Testis (tissue), 3 donors: ENCODE results near the gene MEGF10. TPM values are rescaled to one million over a fixed set of nuclear protein-coding genes. Genes with fewer than 3 reads are reported as not detected.
"Not testable (repeated sequence)": the region's sequence is repeated elsewhere in the genome, so short reads cannot be mapped to it uniquely, and the experiment has no call there.

ENCODE experiments used
- DNase-seq: peaks from one replicate; pipeline ENCODE4 v3.0.0-alpha.2; 2019
- H3K27ac ChIP-seq, 2 donors: fragments of 200-600 bp; sonication (generic); one replicate each; pipeline ENCODE4 v1.5.1; 2019
- H3K27me3 ChIP-seq: fragments of 200-600 bp; sonication (generic); one replicate; pipeline ENCODE4 v1.5.1; 2019
- H3K36me3 ChIP-seq: fragments of 200-600 bp; sonication (generic); one replicate; pipeline ENCODE4 v1.5.1; 2017; ENCODE audit warnings: low read depth; ENCODE audit errors: missing control alignments
- H3K4me1 ChIP-seq: fragments of 200-600 bp; sonication (generic); one replicate; pipeline ENCODE4 v1.5.1; 2019
- H3K4me3 ChIP-seq, 2 donors: fragments of 200-600 bp; sonication (generic); one replicate each; pipeline ENCODE4 v1.5.1; 2017 to 2019
- H3K9me3 ChIP-seq: fragments of 200-600 bp; sonication (generic); one replicate; pipeline ENCODE4 v1.5.1; 2017
- CTCF ChIP-seq, 3 experiments: fragments of 450-650 bp in 2 of 3; fragments of 200-600 bp in 1 of 3; sonication (generic) in 1 of 3; IDR thresholded peaks; one replicate each; pipeline ENCODE4 v1.5.1; 2016 to 2019; ENCODE audit warnings: antibody characterized with exemption in 3 of 3, mild to moderate bottlenecking in 2 of 3, moderate library complexity in 1 of 3
- POLR2A ChIP-seq: fragments of 450-650 bp; IDR thresholded peaks from one replicate; pipeline ENCODE4 v1.6.1; 2017; ENCODE audit warnings: antibody characterized with exemption, mild to moderate bottlenecking, moderate library complexity
- WGBS, 2 donors: methylation state at CpG; one replicate each; pipeline ENCODE4 v1.1.5; 2018; 5-methylcytosine and 5-hydroxymethylcytosine counted together
- intact Hi-C: fragments of 100-400 bp; cut with DNase I; formaldehyde crosslinking; loops from one replicate; pipeline ENCODE4 v1.15.1; 2023; ENCODE audit warnings: low total_unique reads
- polyA plus RNA-seq: library from polyadenylated mRNA; stranded (reverse); fragments of 350-450 nt; fragmentation: Illumina TruSeq; extraction: RNeasy Lipid Tissue Mini Kit (QIAGEN cat#74804); gene quantifications from one replicate; pipeline ENCODE4 v1.2.3, GENCODE V29; 2014; ENCODE audit warnings: low read depth, low replicate concordance; ENCODE audit not compliant: insufficient read depth
- total RNA-seq, 2 donors: library from RNA; depleted of rRNA; stranded (reverse); fragments of >200 nt; gene quantifications; one replicate each; pipeline ENCODE4 v1.2.3, GENCODE V29; 2016

Gene MEGF10
- total and polyA plus RNA-seq, 3 donors from 2014 or later, result 2.4 to 5.1 (median 4.6) TPM

- peak; percentile 40 to 76 (median 74) for TF ChIP-seq CTCF (IDR thresholded peaks at IDR 0.05)
- TF ChIP-seq POLR2A, result no peak
- intact Hi-C loops, result no loop called here
- peak; percentile 80 for DNase-seq
- no peak overlapping the region for H3K4me3 ChIP-seq
- no peaks in the 10 kb centered on the region for H3K4me1 ChIP-seq
- H3K9me3 ChIP-seq, result no peaks in the 10 kb centered on the region
- 42 to 50% methylated on average over 7 of the region's 7 CpGs for WGBS, 2 donors
- no peak overlapping the region for H3K27ac ChIP-seq
- H3K36me3 ChIP-seq, result no peaks in the 10 kb centered on the region
- no peaks in the 10 kb centered on the region for H3K27me3 ChIP-seq
Observed at GRCh38 chr5:127313847-127314473, 23.4 kb downstream of the MEGF10 start.

- no peaks in the 10 kb centered on the region for H3K9me3 ChIP-seq
- no peak overlapping the region for H3K4me3 ChIP-seq
- H3K36me3 ChIP-seq, result no peaks in the 10 kb centered on the region
- WGBS, 2 donors, result 96 to 100% methylated on average over 1 of the region's 1 CpG
- H3K27ac ChIP-seq, result no peak overlapping the region
- no peaks in the 10 kb centered on the region for H3K27me3 ChIP-seq
- intact Hi-C loops, result no loop called here
- H3K4me1 ChIP-seq, result no peaks in the 10 kb centered on the region
- DNase-seq, result no peak
- TF ChIP-seq CTCF (IDR thresholded peaks at IDR 0.05) (no peak), POLR2A (no peak)
Observed at GRCh38 chr5:127316011-127316410, 25.4 kb downstream of the MEGF10 start.

GRCh38 chr5:127317385-127317784 lies 26.8 kb downstream of the MEGF10 start:
- 94% methylated on average over 3 of the region's 3 CpGs for WGBS, 2 donors
- intact Hi-C loops, result not testable (repeated sequence)

GRCh38 chr5:127320032-127320965 lies 29.7 kb downstream of the MEGF10 start:
- H3K27me3 ChIP-seq, result no peaks in the 10 kb centered on the region
- no peaks in the 10 kb centered on the region for H3K36me3 ChIP-seq
- no peaks in the 10 kb centered on the region for H3K4me1 ChIP-seq
- 40 to 54% methylated on average over 5 of the region's 5 CpGs for WGBS, 2 donors
- H3K9me3 ChIP-seq, result no peaks in the 10 kb centered on the region
- H3K27ac ChIP-seq, result no peak overlapping the region
- intact Hi-C loops, result no loop called here
- H3K4me3 ChIP-seq, result no peak overlapping the region
- TF ChIP-seq POLR2A (no peak), CTCF (IDR thresholded peaks at IDR 0.05) (no peak)
- DNase-seq, result no peak

More at GRCh38 chr5:127317385-127317784, 26.8 kb downstream of the MEGF10 start:
- H3K36me3 ChIP-seq, H3K9me3 ChIP-seq, H3K4me3 ChIP-seq, DNase-seq, H3K4me1 ChIP-seq, H3K27me3 ChIP-seq, H3K27ac ChIP-seq: not testable (repeated sequence)

GRCh38 chr5:127321465-127321864 lies 30.9 kb downstream of the MEGF10 start:
- Histone ChIP-seq H3K36me3 (no peaks in the 10 kb centered on the region), H3K27ac (no peak overlapping the region), H3K4me1 (no peaks in the 10 kb centered on the region), H3K27me3 (no peaks in the 10 kb centered on the region), H3K4me3 (no peak overlapping the region), H3K9me3 (no peaks in the 10 kb centered on the region)
- TF ChIP-seq POLR2A (no peak), CTCF (IDR thresholded peaks at IDR 0.05) (no peak)
- no peak for DNase-seq
- intact Hi-C loops, result no loop called here
- 82 to 100% methylated on average over 1 to 2 of the region's 2 CpGs for WGBS, 2 donors
